ENCODE results near the gene TFAP2D. TPM values are rescaled to one million over a fixed set of nuclear protein-coding genes. Genes with fewer than 3 reads are reported as not detected.

The TFAP2D gene
- total RNA-seq, 1 donor = not detected

DNA sequence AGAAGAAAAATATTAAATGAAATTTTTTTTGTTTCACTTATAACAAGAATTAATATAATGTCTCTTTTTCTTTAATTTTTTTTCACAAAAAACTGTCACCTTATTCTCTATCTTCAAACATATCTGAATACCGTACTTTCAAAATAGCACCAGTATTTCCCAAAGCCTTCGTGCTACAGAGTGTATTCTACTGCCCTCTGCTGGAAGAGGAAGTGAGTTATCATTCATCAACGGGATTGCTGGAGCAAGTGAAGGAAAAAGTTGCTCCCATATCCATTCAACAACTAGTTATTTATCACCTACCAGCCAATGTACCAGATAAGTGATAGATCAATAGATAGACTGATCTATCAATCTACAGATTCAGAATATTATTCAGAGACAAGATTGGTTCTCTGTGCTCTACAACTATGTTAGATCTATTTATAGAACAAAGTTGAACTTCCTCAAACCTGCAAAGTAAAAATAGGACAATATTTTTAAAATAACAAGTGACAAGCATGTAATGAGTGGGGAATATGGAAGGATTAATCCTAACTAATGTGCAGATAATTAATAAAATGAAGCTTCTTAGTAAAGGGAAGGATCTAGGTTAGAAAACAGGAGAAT, 78.7 kb downstream of the TFAP2D start:
- Histone ChIP-seq H3K79me2 (ENCODE audit: insufficient read depth, low read length) (no peaks in the 10 kb centered on the region), H4K20me1 (ENCODE audit: insufficient read depth, low read length) (no peaks in the 10 kb centered on the region), H3K27ac (ENCODE audit: low read depth, low read length) (no peak overlapping the region), H3K4me2 (ENCODE audit: insufficient read depth, low read length) (no peak overlapping the region), H3K36me3 (ENCODE audit: insufficient read depth, low read length) (no peaks in the 10 kb centered on the region), H3K4me3 (ENCODE audit: insufficient read depth, low read length) (no peak overlapping the region), H2AFZ (ENCODE audit: low read length) (no peak overlapping the region), H3K9me3 (ENCODE audit: low read depth, low read length) (no peaks in the 10 kb centered on the region), H3K4me1 (ENCODE audit: insufficient read depth, low read length) (no peaks in the 10 kb centered on the region), H3K27me3 (ENCODE audit: insufficient read depth, low read length) (no peaks in the 10 kb centered on the region)
- no peak for DNase-seq (ENCODE audit: insufficient read length, low spot score, missing footprints)
- TF ChIP-seq, protein P1, sequence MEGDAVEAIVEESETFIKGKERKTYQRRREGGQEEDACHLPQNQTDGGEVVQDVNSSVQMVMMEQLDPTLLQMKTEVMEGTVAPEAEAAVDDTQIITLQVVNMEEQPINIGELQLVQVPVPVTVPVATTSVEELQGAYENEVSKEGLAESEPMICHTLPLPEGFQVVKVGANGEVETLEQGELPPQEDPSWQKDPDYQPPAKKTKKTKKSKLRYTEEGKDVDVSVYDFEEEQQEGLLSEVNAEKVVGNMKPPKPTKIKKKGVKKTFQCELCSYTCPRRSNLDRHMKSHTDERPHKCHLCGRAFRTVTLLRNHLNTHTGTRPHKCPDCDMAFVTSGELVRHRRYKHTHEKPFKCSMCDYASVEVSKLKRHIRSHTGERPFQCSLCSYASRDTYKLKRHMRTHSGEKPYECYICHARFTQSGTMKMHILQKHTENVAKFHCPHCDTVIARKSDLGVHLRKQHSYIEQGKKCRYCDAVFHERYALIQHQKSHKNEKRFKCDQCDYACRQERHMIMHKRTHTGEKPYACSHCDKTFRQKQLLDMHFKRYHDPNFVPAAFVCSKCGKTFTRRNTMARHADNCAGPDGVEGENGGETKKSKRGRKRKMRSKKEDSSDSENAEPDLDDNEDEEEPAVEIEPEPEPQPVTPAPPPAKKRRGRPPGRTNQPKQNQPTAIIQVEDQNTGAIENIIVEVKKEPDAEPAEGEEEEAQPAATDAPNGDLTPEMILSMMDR (IDR thresholded peaks at IDR 0.05; ENCODE audit: extremely low read depth, low read depth, low read length) = peak; percentile 70

DNA sequence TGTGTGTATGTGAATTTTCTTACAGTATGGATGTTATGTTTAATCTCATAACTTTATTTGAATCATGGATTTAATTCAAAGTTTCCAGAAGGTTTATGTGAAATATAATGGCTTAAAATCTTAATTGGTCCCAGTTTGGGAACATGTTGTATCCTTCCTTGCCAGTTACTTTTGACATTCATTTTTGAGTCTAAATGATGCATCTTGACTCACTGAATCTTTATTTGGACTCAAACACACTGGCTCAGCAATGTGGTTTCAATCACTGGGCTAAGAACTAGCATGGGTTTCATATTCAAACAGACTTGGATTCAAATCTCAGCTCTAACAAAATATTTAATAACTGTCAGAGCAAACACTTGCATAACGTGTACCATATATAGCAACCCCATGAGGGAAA, 79.4 kb downstream of the TFAP2D start:
- Histone ChIP-seq H3K27me3 (ENCODE audit: insufficient read depth, low read length) (no peaks in the 10 kb centered on the region), H3K27ac (ENCODE audit: low read depth, low read length) (no peak overlapping the region), H3K4me3 (ENCODE audit: insufficient read depth, low read length) (no peak overlapping the region), H3K36me3 (ENCODE audit: insufficient read depth, low read length) (no peaks in the 10 kb centered on the region), H3K79me2 (ENCODE audit: insufficient read depth, low read length) (no peaks in the 10 kb centered on the region), H3K9me3 (ENCODE audit: low read depth, low read length) (no peaks in the 10 kb centered on the region), H3K4me1 (ENCODE audit: insufficient read depth, low read length) (no peaks in the 10 kb centered on the region), H3K4me2 (ENCODE audit: insufficient read depth, low read length) (no peak overlapping the region), H2AFZ (ENCODE audit: low read length) (no peak overlapping the region), H4K20me1 (ENCODE audit: insufficient read depth, low read length) (no peaks in the 10 kb centered on the region)
- DNase-seq (ENCODE audit: insufficient read length, low spot score, missing footprints) = no peak
- TF ChIP-seq, protein P1 (IDR thresholded peaks at IDR 0.05; ENCODE audit: extremely low read depth, low read depth, low read length) = no peak

DNA sequence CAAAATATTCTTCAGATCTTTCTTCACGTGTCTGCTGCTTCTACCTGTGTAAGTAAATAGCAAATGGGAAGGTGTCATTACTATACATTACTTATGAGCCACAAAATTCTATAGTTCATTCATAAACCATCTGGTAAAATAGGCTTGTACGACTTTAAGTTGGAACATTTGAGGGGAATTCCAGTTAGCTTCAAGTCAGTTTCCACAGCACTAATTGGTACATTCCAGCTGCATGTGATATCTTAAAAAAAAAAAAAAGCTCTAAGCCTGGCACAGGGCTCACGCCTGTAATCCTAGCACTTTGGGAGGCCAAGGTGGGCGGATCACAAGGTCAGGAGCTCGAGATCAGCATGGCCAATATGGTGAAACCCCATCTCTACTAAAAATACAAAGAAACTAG, 82.2 kb downstream of the TFAP2D start:
- Histone ChIP-seq H2AFZ (ENCODE audit: low read length) (no peak overlapping the region), H3K4me1 (ENCODE audit: insufficient read depth, low read length) (no peaks in the 10 kb centered on the region), H3K79me2 (ENCODE audit: insufficient read depth, low read length) (no peaks in the 10 kb centered on the region), H3K36me3 (ENCODE audit: insufficient read depth, low read length) (no peaks in the 10 kb centered on the region), H3K4me3 (ENCODE audit: insufficient read depth, low read length) (no peak overlapping the region), H3K27ac (ENCODE audit: low read depth, low read length) (no peak overlapping the region), H4K20me1 (ENCODE audit: insufficient read depth, low read length) (no peaks in the 10 kb centered on the region), H3K9me3 (ENCODE audit: low read depth, low read length) (no peaks in the 10 kb centered on the region), H3K27me3 (ENCODE audit: insufficient read depth, low read length) (no peaks in the 10 kb centered on the region), H3K4me2 (ENCODE audit: insufficient read depth, low read length) (no peak overlapping the region)
- TF ChIP-seq, protein P1 (IDR thresholded peaks at IDR 0.05; ENCODE audit: extremely low read depth, low read depth, low read length) = no peak
- no peak for DNase-seq (ENCODE audit: insufficient read length, low spot score, missing footprints)

DNA sequence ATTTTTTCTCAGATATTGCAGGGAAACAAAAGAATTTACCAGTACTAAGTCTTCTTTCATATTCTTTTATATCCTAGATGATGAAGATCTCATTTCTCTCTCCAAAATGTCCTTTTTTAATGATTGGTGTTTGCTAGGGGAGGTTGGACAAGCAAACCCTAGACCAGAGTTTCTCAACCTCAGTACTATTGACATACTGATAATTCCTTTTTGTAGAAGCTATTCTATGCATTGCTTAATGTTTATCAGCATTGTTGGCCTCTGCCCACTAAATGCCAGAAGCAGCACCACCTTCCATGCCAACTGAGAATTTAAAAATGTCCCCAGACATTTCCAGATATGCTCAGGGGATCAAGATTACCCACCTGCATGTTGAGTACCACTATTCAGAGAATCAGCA, 91.0 kb downstream of the TFAP2D start:
- Histone ChIP-seq H4K20me1 (ENCODE audit: insufficient read depth, low read length) (no peaks in the 10 kb centered on the region), H3K4me3 (ENCODE audit: insufficient read depth, low read length) (no peak overlapping the region), H3K79me2 (ENCODE audit: insufficient read depth, low read length) (no peaks in the 10 kb centered on the region), H3K36me3 (ENCODE audit: insufficient read depth, low read length) (no peaks in the 10 kb centered on the region), H3K4me1 (ENCODE audit: insufficient read depth, low read length) (no peaks in the 10 kb centered on the region), H3K9me3 (ENCODE audit: low read depth, low read length) (no peaks in the 10 kb centered on the region), H3K27ac (ENCODE audit: low read depth, low read length) (no peak overlapping the region), H3K4me2 (ENCODE audit: insufficient read depth, low read length) (no peak overlapping the region), H2AFZ (ENCODE audit: low read length) (no peak overlapping the region), H3K27me3 (ENCODE audit: insufficient read depth, low read length) (no peaks in the 10 kb centered on the region)
- DNase-seq (ENCODE audit: insufficient read length, low spot score, missing footprints) = no peak
- TF ChIP-seq, protein P1 (IDR thresholded peaks at IDR 0.05; ENCODE audit: extremely low read depth, low read depth, low read length) = no peak
